HEK293 (cell line): ENCODE results near the gene CCDC32.

ENCODE experiments used
- CTCF ChIA-PET: fragments of 350-600 bp; formaldehyde crosslinking; extraction: SDS; loops from one replicate; lab custom pipeline; 2021; ENCODE audit warnings: antibody characterized with exemption; lab: Yijun Ruan, JAX
- POLR2A ChIA-PET: fragments of 300-600 bp; formaldehyde crosslinking; extraction: SDS; loops from one replicate; lab custom pipeline; 2020; ENCODE audit warnings: antibody characterized with exemption, inconsistent platforms; lab: Yijun Ruan, JAX
- H3K27ac ChIP-seq: fragments of 200-500 bp; sonication (Bioruptor generic); 2 replicates; pipeline ENCODE4 v1.5.1; 2014; ENCODE audit warnings: low read depth, low read length, control low read depth, inconsistent platforms; ENCODE audit errors: extremely low read depth
- H3K36me3 ChIP-seq, 2 experiments: fragments of 200-500 bp in 1 of 2; sonication (Bioruptor generic) in 1 of 2; 1 replicate in 1 of 2; 2 replicates in 1 of 2; pipeline ENCODE4 v1.5.1; 2014 to 2017; ENCODE audit warnings: inconsistent platforms in 2 of 2, low read length in 2 of 2; ENCODE audit not compliant: control insufficient read depth in 2 of 2, insufficient read depth in 1 of 2
- H3K4me1 ChIP-seq: fragments of 200-500 bp; sonication (Bioruptor generic); 2 replicates; pipeline ENCODE4 v1.5.1; 2014; ENCODE audit warnings: mild to moderate bottlenecking, low read length, inconsistent platforms; ENCODE audit not compliant: control insufficient read depth, insufficient read depth
- H3K4me3 ChIP-seq: 2 replicates; pipeline ENCODE4 v1.5.1; 2011; ENCODE audit warnings: low read depth, mild to moderate bottlenecking, control low read depth, low read length, moderate library complexity
- H3K9me3 ChIP-seq: fragments of 200-500 bp; sonication (Bioruptor generic); 2 replicates; pipeline ENCODE4 v1.5.1; 2014; ENCODE audit warnings: low read depth, low read length, inconsistent platforms; ENCODE audit not compliant: control insufficient read depth, insufficient read depth
- KLF1 ChIP-seq: fragments of 450-650 bp; formaldehyde crosslinking; IDR thresholded peaks from 2 replicates; pipeline ENCODE4 v1.5.1; 2016; ENCODE audit warnings: missing biosample characterization, missing genetic modification characterization
- KLF7 ChIP-seq: fragments of 450-650 bp; formaldehyde crosslinking; IDR thresholded peaks from 2 replicates; pipeline ENCODE4 v1.5.1; 2016; ENCODE audit warnings: missing biosample characterization, missing genetic modification characterization, borderline replicate concordance
- OVOL3 ChIP-seq: fragments of 450-650 bp; formaldehyde crosslinking; IDR thresholded peaks from 2 replicates; pipeline ENCODE4 v1.5.1; 2016; ENCODE audit warnings: missing biosample characterization, missing genetic modification characterization
- PBX3 ChIP-seq: sonication (generic); formaldehyde crosslinking; IDR thresholded peaks from 2 replicates; pipeline ENCODE4 v1.8.1; 2022; ENCODE audit warnings: mild to moderate bottlenecking, moderate library complexity, missing genetic modification reagents
- ZBTB20 ChIP-seq: fragments of 450-650 bp; formaldehyde crosslinking; IDR thresholded peaks from 2 replicates; pipeline ENCODE4 v1.5.1; 2016; ENCODE audit warnings: missing biosample characterization, missing genetic modification characterization
- ZFP3 ChIP-seq: fragments of 450-650 bp; formaldehyde crosslinking; IDR thresholded peaks from 2 replicates; pipeline ENCODE4 v1.5.1; 2016; ENCODE audit warnings: low read depth, missing biosample characterization, missing genetic modification characterization
- ZNF274 ChIP-seq, 2 experiments: fragments of 200-500 bp in 1 of 2; fragments of 450-650 bp in 1 of 2; sonication (Bioruptor generic) in 1 of 2; formaldehyde crosslinking in 1 of 2; IDR thresholded peaks; 2 replicates each; pipeline versions ENCODE4 v1.5.1 to v1.6.1; 2014 to 2016; ENCODE audit warnings: borderline replicate concordance in 1 of 2, inconsistent platforms in 1 of 2, low read length in 1 of 2, missing biosample characterization in 1 of 2, missing genetic modification characterization in 1 of 2
- ZNF292 ChIP-seq: fragments of 450-650 bp; formaldehyde crosslinking; IDR thresholded peaks from 2 replicates; pipeline ENCODE4 v1.5.1; 2016; ENCODE audit warnings: low read depth, missing biosample characterization, missing genetic modification characterization, borderline replicate concordance
- ZNF362 ChIP-seq: fragments of 450-650 bp; formaldehyde crosslinking; IDR thresholded peaks from 2 replicates; pipeline ENCODE4 v1.5.1; 2016; ENCODE audit warnings: missing biosample characterization, missing genetic modification characterization
- ZNF404 ChIP-seq: fragments of 450-650 bp; formaldehyde crosslinking; IDR thresholded peaks from 2 replicates; pipeline ENCODE4 v1.5.1; 2017; ENCODE audit warnings: missing biosample characterization, missing genetic modification characterization
- ZNF518A ChIP-seq: fragments of 450-650 bp; formaldehyde crosslinking; conservative IDR thresholded peaks from 2 replicates; pipeline ENCODE4 v1.5.1; 2016; ENCODE audit warnings: low read depth, missing biosample characterization, missing genetic modification characterization
- ZNF580 ChIP-seq: fragments of 450-650 bp; formaldehyde crosslinking; IDR thresholded peaks from 2 replicates; pipeline ENCODE4 v1.5.1; 2016; ENCODE audit warnings: missing biosample characterization, missing genetic modification characterization

Gene CCDC32

GRCh38 chr15:40593165-40593564 lies 28.3 kb upstream of the CCDC32 start:
- no peaks in the 10 kb centered on the region for H3K4me1 ChIP-seq
- ChIA-PET POLR2A (no interaction called here), CTCF (interaction anchor here (0.6 kb wide), 1 partner anchor 50 kb away, joined by 3 read pairs; no protein-coding TSS in a partner anchor)
- H3K27ac ChIP-seq = no peak overlapping the region
- no peaks in the 10 kb centered on the region for H3K36me3 ChIP-seq
- no peaks in the 10 kb centered on the region for H3K9me3 ChIP-seq
- TF ChIP-seq ZNF362 (no peak), ZNF274 (IDR thresholded peaks at IDR 0.05; ENCODE audit: low read length) (no peak), ZNF274 (tag by site-specific recombination; IDR thresholded peaks at IDR 0.05; ENCODE audit: borderline replicate concordance) (no peak), KLF7 (tag by site-specific recombination) (no peak)
- TF ChIP-seq, all 188 proteins: peak for 0
- no peak overlapping the region for H3K4me3 ChIP-seq

GRCh38 chr15:40591389-40591788 lies 26.5 kb upstream of the CCDC32 start:
- TF ChIP-seq ZNF292 (tag by site-specific recombination) (no peak), PBX3 (no peak), KLF1 (tag by site-specific recombination) (peak; percentile 30; the same call in 1 of the 2 replicates), ZFP3 (tag by site-specific recombination) (no peak), ZBTB20 (peak; percentile 21; the same call in 1 of the 2 replicates), ZNF404 (tag by site-specific recombination) (no peak), ZNF518A (tag by site-specific recombination) (no peak), OVOL3 (tag by site-specific recombination) (no peak)
- no peaks in the 10 kb centered on the region for H3K4me1 ChIP-seq
- H3K4me3 ChIP-seq = no peak overlapping the region
- ChIA-PET CTCF (interaction anchor here (0.6 to 0.7 kb wide), 2 partner anchors 102 to 287 kb away, joined by 3 to 4 read pairs; no protein-coding TSS in a partner anchor), POLR2A (no interaction called here)
- no peaks in the 10 kb centered on the region for H3K36me3 ChIP-seq
- no peaks in the 10 kb centered on the region for H3K9me3 ChIP-seq
- H3K27ac ChIP-seq = no peak overlapping the region

GRCh38 chr15:40590667-40591050 lies 25.8 kb upstream of the CCDC32 start:
- no peaks in the 10 kb centered on the region for H3K36me3 ChIP-seq
- POLR2A ChIA-PET = interaction anchor here (0.7 kb wide), 1 partner anchor 92 kb away, joined by 4 read pairs; no protein-coding TSS in a partner anchor
- H3K4me1 ChIP-seq = no peaks in the 10 kb centered on the region
- no peak overlapping the region for H3K4me3 ChIP-seq
- no peak for TF ChIP-seq ZNF580 (tag by site-specific recombination)
- TF ChIP-seq, all 188 proteins: peak for 0
- Histone ChIP-seq H3K27ac (no peak overlapping the region), H3K9me3 (no peaks in the 10 kb centered on the region)
- CTCF ChIA-PET = interaction anchor here (0.6 to 0.7 kb wide), 5 partner anchors 22 to 287 kb away, joined by 3 to 5 read pairs (median 3); no protein-coding TSS in a partner anchor
